HG03342 (cell line): Measurements from ENCODE around the gene ADGRE2.
"Not testable (repeated sequence)": the region's sequence is repeated elsewhere in the genome, so short reads cannot be mapped to it uniquely, and the experiment has no call there.

Source experiments
- ATAC-seq: cut with Tn5 transposase; IDR thresholded peaks from one replicate; pipeline ENCODE4 v1.9.1; 2021; ENCODE audit warnings: mild to moderate bottlenecking, moderate library complexity; ENCODE audit not compliant: unreplicated experiment

The ADGRE2 gene

GRCh38 chr19:14780622-14781225, 2.4 kb upstream of the ADGRE2 start:
- not testable (repeated sequence) for ATAC-seq

GRCh38 chr19:14779151-14779550, 791 bp upstream of the ADGRE2 start:
- no peak for ATAC-seq

- ATAC-seq, result not testable (repeated sequence)
Measured at GRCh38 chr19:14777645-14778044, 715 bp downstream of the ADGRE2 start.

DNA sequence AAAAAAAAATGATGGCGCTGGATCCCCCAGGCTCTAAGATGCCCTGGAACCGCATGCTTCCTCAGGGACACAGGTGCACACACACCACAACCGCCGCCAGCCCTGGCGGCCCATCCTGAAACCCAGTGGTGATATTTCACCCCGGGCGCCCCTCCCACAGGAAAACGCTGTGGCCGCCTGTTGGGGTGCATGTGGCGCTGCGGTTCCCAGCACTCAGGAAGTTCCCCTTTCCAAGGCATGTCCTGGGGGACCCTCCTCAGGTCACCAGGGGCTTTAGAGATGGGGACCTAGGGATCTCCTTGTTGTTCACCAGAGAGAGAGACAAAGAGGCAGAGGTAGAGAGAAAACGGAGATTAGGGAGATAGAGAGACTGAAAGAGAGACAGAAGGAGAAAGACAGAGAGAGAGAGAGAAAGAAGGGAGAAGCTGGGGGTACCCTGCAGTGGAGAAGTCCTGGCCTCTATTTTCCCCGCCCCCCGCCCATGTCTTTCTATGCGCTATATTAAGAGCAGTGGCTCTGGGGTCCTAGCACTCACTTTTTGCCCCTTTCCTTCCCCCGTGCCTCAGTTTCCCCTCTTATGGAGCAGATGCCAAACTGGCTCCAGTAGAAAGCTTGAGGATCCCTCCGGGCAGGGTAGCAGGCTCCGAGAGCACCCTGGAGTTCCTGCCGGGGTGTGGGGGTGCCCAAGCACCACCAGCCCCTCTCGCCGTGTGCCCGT, 2.3 kb downstream of the ADGRE2 start:
- ATAC-seq, result no peak

GRCh38 chr19:14775326-14775725, 3.0 kb downstream of the ADGRE2 start:
- not testable (repeated sequence) for ATAC-seq

DNA sequence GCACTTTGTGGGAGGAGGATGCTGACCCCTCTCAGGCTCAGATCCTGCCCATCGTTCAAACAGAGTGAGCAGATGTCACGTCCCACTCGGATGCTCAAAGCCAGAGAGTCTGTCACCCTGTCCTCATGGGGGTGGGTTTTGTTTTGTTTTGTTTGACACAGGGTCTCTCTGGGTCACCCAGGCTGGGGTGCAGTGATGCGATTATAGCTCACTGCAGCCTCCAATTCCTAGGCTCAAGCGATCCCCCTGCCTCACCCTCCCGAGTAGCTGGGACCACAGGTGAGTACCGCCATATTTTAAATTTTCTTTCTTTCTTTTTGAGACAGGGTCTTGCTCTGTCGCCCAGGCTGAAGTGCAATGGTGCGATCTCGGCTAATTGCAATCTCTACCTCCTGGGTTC, 4.0 kb downstream of the ADGRE2 start:
- no peak for ATAC-seq

DNA sequence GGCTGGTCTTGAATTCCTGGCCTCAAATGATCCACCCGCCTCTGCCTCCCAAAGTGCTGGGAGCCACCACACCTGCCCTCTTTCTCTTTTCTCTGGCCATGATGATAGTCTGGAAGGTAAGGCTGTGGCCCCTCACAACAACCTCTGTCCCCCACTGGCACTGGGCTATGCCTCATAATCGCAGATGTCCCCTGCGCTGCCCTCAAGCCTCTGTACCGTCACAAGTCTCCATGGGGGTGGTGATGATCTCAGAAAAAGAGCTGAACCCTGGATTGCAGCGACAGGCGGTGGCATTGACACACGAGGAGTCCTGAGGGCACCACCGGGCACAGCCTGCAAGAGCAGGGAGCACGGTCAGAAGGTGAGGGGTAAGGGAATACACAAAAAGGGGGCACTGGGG, 4.6 kb downstream of the ADGRE2 start:
- not testable (repeated sequence) for ATAC-seq

GRCh38 chr19:14772995-14773394, 5.4 kb downstream of the ADGRE2 start:
- ATAC-seq, result no peak

- ATAC-seq, result no peak
Measured at GRCh38 chr19:14772467-14772866, 5.9 kb downstream of the ADGRE2 start.

- ATAC-seq, result no peak
Measured at GRCh38 chr19:14770944-14771839, 7.2 kb downstream of the ADGRE2 start.

DNA sequence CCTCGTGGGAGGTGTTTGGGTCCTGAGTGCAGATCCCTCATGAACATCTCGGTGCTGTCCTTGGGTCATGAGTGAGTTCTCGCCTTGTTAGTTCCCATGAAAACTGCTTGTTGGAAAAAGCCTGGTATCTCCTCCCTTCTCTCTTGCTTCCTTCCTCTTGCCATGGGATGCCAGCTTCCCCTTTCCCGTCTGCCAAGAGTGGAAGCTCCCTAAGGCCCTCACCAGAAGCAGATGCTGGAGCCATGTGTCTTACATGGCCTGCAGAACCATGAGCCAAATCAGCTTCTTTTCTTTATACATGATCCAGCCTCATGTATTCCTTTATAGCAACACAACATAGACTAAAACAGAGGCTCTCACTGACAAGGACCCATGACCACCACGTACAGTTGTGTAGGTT, 8.2 kb downstream of the ADGRE2 start:
- ATAC-seq, result no peak

- no peak for ATAC-seq
Measured at GRCh38 chr19:14769201-14769600, 9.2 kb downstream of the ADGRE2 start.

- no peak for ATAC-seq
Measured at GRCh38 chr19:14768001-14768400, 10.4 kb downstream of the ADGRE2 start.

DNA sequence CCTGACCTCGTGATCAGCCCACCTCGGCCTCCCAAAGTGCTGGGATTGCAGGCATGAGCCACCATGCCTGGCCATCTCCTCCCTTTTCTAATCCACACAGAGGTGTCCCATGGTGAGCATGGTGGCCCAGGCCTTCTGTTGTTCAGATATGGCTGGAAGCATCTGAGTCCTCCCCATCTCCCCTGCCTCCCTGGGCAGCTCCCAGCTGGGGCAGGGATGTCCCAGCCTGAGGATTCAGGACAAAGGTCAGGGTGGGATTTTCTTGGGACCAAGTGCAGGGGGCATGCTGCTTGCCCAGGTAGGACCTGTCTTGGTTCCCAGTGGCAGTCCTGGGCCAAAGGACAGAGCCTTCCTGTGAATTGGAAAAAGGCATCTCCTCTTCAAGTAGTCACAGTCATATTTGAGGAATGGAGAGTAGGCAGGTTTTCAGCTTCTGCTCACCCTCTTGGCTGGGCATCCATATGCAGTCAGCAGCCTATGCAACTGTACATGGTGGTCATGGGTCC, 10.8 kb downstream of the ADGRE2 start:
- no peak for ATAC-seq

DNA sequence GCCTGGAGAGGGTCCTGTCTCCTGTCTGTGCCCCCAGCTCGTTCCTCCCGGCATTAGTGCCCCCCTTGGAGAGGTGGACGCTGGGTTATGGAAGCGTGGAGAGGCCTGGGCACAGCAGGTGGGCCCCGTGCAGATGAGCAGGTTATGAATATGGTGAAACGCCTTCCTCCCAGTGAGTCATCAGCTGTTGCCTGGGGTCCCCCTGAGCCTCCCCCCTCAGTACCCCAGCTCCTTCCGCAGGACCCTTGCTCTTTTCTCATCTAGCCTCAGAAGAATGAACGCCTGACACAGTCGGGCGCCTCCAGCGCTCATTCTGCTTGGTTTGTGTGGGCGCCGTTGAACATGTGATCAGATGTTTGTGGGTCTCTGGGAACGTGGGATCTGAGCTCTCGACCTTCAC, 12.5 kb downstream of the ADGRE2 start:
- not testable (repeated sequence) for ATAC-seq

- not testable (repeated sequence) for ATAC-seq
Measured at GRCh38 chr19:14765403-14765802, 13.0 kb downstream of the ADGRE2 start.

DNA sequence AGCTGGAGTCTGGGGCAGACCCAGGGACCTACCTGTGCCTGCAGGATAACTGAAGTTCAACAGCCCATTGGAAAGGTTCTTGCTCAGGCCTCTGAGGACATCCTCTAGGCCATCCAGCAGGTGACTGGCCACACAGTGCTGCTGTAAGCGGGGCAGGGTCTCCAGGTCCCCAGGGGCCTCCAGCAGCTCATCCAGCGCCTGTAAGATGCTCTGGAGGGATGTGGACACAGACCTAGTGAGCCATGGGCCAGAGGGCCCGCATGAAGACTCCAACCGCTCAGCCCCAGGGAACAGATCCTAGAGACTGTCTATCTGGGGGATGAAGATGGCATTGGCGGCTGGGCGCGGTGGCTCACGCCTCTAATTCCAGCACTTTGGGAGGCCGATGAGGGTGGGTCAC, 14.0 kb downstream of the ADGRE2 start:
- ATAC-seq, result no peak

DNA sequence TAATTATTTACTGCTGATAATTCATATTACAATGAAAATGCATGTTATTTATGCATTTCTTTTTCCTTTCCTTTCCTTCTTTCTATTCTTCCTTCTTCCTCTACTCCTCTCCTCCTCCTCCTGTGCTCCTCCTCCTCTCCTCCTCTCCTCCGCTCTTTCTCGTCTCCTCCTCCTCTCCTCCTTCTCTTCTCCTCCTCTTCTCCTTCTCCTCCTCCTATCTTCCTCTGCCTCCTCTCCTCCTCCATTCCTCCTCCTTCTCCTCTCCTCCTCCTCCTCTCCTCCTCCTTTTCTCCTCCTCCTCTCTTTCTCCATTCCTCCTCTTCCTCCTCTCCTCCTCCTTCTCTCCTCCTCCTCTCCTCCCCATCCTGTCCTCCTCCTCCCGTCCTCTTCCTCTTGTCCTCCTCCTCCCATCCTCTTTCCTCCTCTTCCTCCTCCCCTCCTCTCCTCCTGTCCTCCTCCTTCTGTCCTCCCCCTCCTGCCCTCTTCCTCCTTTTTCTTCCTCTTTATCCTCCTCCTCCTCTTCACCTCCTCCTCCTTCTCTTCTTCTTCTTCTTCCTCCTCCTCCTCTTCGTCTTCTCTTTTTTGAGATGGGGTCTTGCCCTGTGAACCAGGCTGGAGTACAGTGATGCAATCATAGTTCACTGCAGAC, 14.7 kb downstream of the ADGRE2 start:
- no peak for ATAC-seq

DNA sequence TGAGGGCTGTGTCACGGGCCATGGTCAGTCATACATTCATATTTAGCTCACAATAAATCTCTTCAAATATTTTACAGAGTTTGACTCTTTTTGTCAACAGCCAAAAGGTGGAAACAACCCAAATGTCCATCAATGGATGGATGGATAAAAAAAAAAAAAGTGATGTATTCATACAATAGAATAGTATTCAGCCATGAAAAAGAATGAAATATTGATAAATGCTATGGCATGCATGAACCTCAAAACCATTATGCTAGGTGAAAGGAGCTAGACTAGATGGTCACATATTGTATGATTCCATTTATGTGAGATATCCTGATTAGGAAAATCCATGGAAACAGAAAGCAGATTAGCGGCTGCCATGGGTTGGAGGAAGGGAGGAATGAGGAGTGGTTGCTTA, 16.2 kb downstream of the ADGRE2 start:
- ATAC-seq, result no peak

GRCh38 chr19:14761607-14762006, 16.8 kb downstream of the ADGRE2 start:
- no peak for ATAC-seq

GRCh38 chr19:14758816-14759215, 19.5 kb downstream of the ADGRE2 start:
- no peak for ATAC-seq
